Stimulated activated CD8-positive, alpha-beta memory T cell treated with anti-CD3 and anti-CD28 coated beads, Interleukin-12 subunit alpha, Interleukin-12 subunit beta, amount 100 ng/mL, for 24 hours (primary cell): Measurements from ENCODE around the gene CDKN2C.
"Not testable (repeated sequence)": the region's sequence is repeated elsewhere in the genome, so short reads cannot be mapped to it uniquely, and the experiment has no call there.

Experiments used
- DNase-seq: peaks from one replicate; pipeline ENCODE4 v3.0.0-alpha.2; 2020; ENCODE audit errors: extremely low read depth

The CDKN2C gene

GRCh38 chr1:50979937-50980336, 9.9 kb downstream of the CDKN2C start:
- DNase-seq, result no peak

- DNase-seq, result no peak
Observed at GRCh38 chr1:50980505-50980904, 10.5 kb downstream of the CDKN2C start.

GRCh38 chr1:50981741-50982140, 11.7 kb downstream of the CDKN2C start:
- DNase-seq, result no peak

GRCh38 chr1:50982611-50983010, 12.6 kb downstream of the CDKN2C start:
- DNase-seq, result no peak

GRCh38 chr1:50983219-50983802, 13.3 kb downstream of the CDKN2C start:
- no peak for DNase-seq

- no peak for DNase-seq
Observed at GRCh38 chr1:50985094-50985493, 15.0 kb downstream of the CDKN2C start.

GRCh38 chr1:50986653-50987052, 16.6 kb downstream of the CDKN2C start:
- no peak for DNase-seq

GRCh38 chr1:50989694-50990093, 19.6 kb downstream of the CDKN2C start:
- no peak for DNase-seq

GRCh38 chr1:50992532-50993318, 22.7 kb downstream of the CDKN2C start:
- DNase-seq, result no peak

- DNase-seq, result no peak
Observed at GRCh38 chr1:50993645-50994044, 23.6 kb downstream of the CDKN2C start.

GRCh38 chr1:50994997-50995396, 25.0 kb downstream of the CDKN2C start:
- DNase-seq, result no peak

- DNase-seq, result no peak
Observed at GRCh38 chr1:50995651-50996050, 25.6 kb downstream of the CDKN2C start.

- no peak for DNase-seq
Observed at GRCh38 chr1:50996083-50996482, 26.0 kb downstream of the CDKN2C start.

- not testable (repeated sequence) for DNase-seq
Observed at GRCh38 chr1:50999375-50999774, 29.3 kb downstream of the CDKN2C start.

GRCh38 chr1:51000160-51000559, 30.1 kb downstream of the CDKN2C start:
- DNase-seq, result no peak

- DNase-seq, result no peak
Observed at GRCh38 chr1:51000651-51001050, 30.6 kb downstream of the CDKN2C start.

- no peak for DNase-seq
Observed at GRCh38 chr1:51002516-51002915, 32.5 kb downstream of the CDKN2C start.

- not testable (repeated sequence) for DNase-seq
Observed at GRCh38 chr1:51005549-51005948, 35.5 kb downstream of the CDKN2C start.

- no peak for DNase-seq
Observed at GRCh38 chr1:51009381-51009780, 39.3 kb downstream of the CDKN2C start.

GRCh38 chr1:51014878-51015277, 44.8 kb downstream of the CDKN2C start:
- DNase-seq, result no peak

GRCh38 chr1:51019811-51020210, 49.8 kb downstream of the CDKN2C start:
- no peak for DNase-seq
